A549 (cell line): Measurements from ENCODE around the gene TMEM95. TPM values are rescaled to one million over a fixed set of nuclear protein-coding genes. Genes with fewer than 3 reads are reported as not detected.

ENCODE experiments used
- ATAC-seq, 2 experiments: fragments of 200-7000 bp in 1 of 2; fragments of >200 bp in 1 of 2; cut with Nextera tagmentation in 1 of 2; cut with Tn5 transposase in 1 of 2; 3 replicates each; pipeline versions ENCODE4 v1.8.0 to v1.9.1; 2018 to 2020; ENCODE audit warnings: mild to moderate bottlenecking in 1 of 2, moderate library complexity in 1 of 2
- CTCF ChIA-PET: fragments of 300-600 bp; sonication (Branson Sonifier 250); formaldehyde crosslinking; extraction: SDS; loops from one replicate; lab custom pipeline; 2021; ENCODE audit warnings: antibody characterized with exemption, inconsistent platforms; lab: Yijun Ruan, JAX
- POLR2A ChIA-PET: fragments of 350-600 bp; formaldehyde crosslinking; extraction: SDS; loops from one replicate; lab custom pipeline; 2021; ENCODE audit warnings: antibody characterized with exemption, inconsistent platforms; lab: Yijun Ruan, JAX
- DNase-seq, 2 experiments: peaks; one replicate each; pipeline versions ENCODE4 v3.0.0 to v3.0.0-alpha.2; 2011 to 2016; ENCODE audit warnings: low read depth in 1 of 2, low spot score in 1 of 2
- FAIRE-seq: peaks from 2 replicates; lab custom pipeline; 2011; peaks lifted over from hg19 to GRCh38; lab: Jason Lieb, UNC
- H3K27ac ChIP-seq, 2 experiments: fragments of >200 bp; sonication (Bioruptor Twin); formaldehyde crosslinking; 3 replicates each; pipeline ENCODE4 v1.5.1; 2016 to 2017
- H3K4me1 ChIP-seq: fragments of >200 bp; sonication (Bioruptor Twin); formaldehyde crosslinking; 3 replicates; pipeline ENCODE4 v1.6.1; 2016
- H3K4me2 ChIP-seq: fragments of >200 bp; sonication (Bioruptor Twin); formaldehyde crosslinking; 3 replicates; pipeline ENCODE4 v1.6.1; 2016
- H3K4me3 ChIP-seq: fragments of >200 bp; sonication (Bioruptor Twin); formaldehyde crosslinking; 3 replicates; pipeline ENCODE4 v1.5.1; 2016
- H3K9me3 ChIP-seq: fragments of >200 bp; sonication (Bioruptor Twin); formaldehyde crosslinking; 3 replicates; pipeline ENCODE4 v1.6.1; 2016
- CBX8 ChIP-seq: fragments of 200-600 bp; sonication (generic); IDR thresholded peaks from 2 replicates; pipeline ENCODE4 v1.6.1; 2016
- CEBPB ChIP-seq, 2 experiments: fragments of >200 bp in 1 of 2; sonication (Bioruptor Twin) in 1 of 2; formaldehyde crosslinking in 1 of 2; IDR thresholded peaks; 2 replicates each; pipeline ENCODE4 v1.6.1; 2012 to 2016
- CHD4 ChIP-seq: fragments of 200-600 bp; sonication (generic); IDR thresholded peaks from 2 replicates; pipeline ENCODE4 v1.6.1; 2016; ENCODE audit warnings: antibody characterized with exemption, mild to moderate bottlenecking, borderline replicate concordance
- CTCF ChIP-seq: fragments of >200 bp; sonication (Bioruptor Twin); formaldehyde crosslinking; IDR thresholded peaks from 3 replicates; pipeline ENCODE4 v1.5.1; 2016
- EHF ChIP-seq: fragments of 250-450 bp; sonication (Bioruptor Pico); IDR thresholded peaks from 2 replicates; pipeline ENCODE4 v1.5.0; 2020; ENCODE audit warnings: mild to moderate bottlenecking
- ESRRA ChIP-seq: fragments of 150-350 bp; IDR thresholded peaks from 2 replicates; pipeline ENCODE4 v1.6.1; 2014; ENCODE audit warnings: mild to moderate bottlenecking, low read length, borderline replicate concordance
- HEYL ChIP-seq: fragments of 250-450 bp; sonication (Bioruptor Pico); IDR thresholded peaks from 2 replicates; pipeline ENCODE4 v1.8.0; 2021; ENCODE audit warnings: mild to moderate bottlenecking, moderate library complexity
- HMGXB4 ChIP-seq: fragments of 250-450 bp; sonication (Bioruptor Pico); IDR thresholded peaks from 2 replicates; pipeline ENCODE4 v1.5.0; 2021; ENCODE audit warnings: mild to moderate bottlenecking, moderate library complexity, borderline replicate concordance
- HOXB13 ChIP-seq: fragments of 250-450 bp; sonication (Bioruptor Pico); IDR thresholded peaks from 2 replicates; pipeline ENCODE4 v1.5.0; 2020; ENCODE audit warnings: low read depth, mild to moderate bottlenecking, moderate library complexity
- JUN ChIP-seq, 2 experiments: fragments of >200 bp; sonication (Bioruptor Twin); formaldehyde crosslinking; IDR thresholded peaks; 2 replicates in 1 of 2; 3 replicates in 1 of 2; pipeline ENCODE4 v1.6.1; 2016 to 2017
- JUNB ChIP-seq: fragments of >200 bp; sonication (Bioruptor Twin); formaldehyde crosslinking; IDR thresholded peaks from 2 replicates; pipeline ENCODE4 v1.6.1; 2016
- MAZ ChIP-seq: fragments of 150-350 bp; IDR thresholded peaks from 2 replicates; pipeline ENCODE4 v1.6.1; 2014; ENCODE audit warnings: antibody characterized with exemption, low read depth, low read length, borderline replicate concordance
- RCOR1 ChIP-seq: fragments of 150-350 bp; IDR thresholded peaks from 2 replicates; pipeline ENCODE4 v1.6.1; 2014; ENCODE audit warnings: antibody characterized with exemption, low read length, low read depth
- RNF2 ChIP-seq: fragments of 200-600 bp; sonication (generic); IDR thresholded peaks from 2 replicates; pipeline ENCODE4 v1.6.1; 2016; ENCODE audit warnings: low read depth, mild to moderate bottlenecking, antibody characterized with exemption, moderate library complexity, borderline replicate concordance
- ZC3H11A ChIP-seq: fragments of 450-650 bp; IDR thresholded peaks from 2 replicates; pipeline ENCODE4 v1.6.1; 2014; ENCODE audit warnings: antibody characterized with exemption, mild to moderate bottlenecking
- WGBS: methylation state at CpG from one replicate; pipeline ENCODE4 v1.1.6; 2017; ENCODE audit errors: missing lambda C conversion rate; 5-methylcytosine and 5-hydroxymethylcytosine counted together
- polyA plus RNA-seq, 4 experiments: library from polyadenylated mRNA; depleted of rRNA in 3 of 4; stranded (reverse); fragments of >200 nt; fragmentation: RNase III in 1 of 4; extraction: RNeasy Plus Mini Kit Qiagen cat#74134 plus additional on column Dnase treatment in 1 of 4; gene quantifications; 2 replicates in 3 of 4; 3 replicates in 1 of 4; pipeline ENCODE4 v1.2.3, GENCODE V29; 2011 to 2017
- TF ChIP-seq, protein P1 (sequence below): fragments of 250-450 bp; sonication (Bioruptor Pico); IDR thresholded peaks from 2 replicates; pipeline ENCODE4 v1.5.0; 2020; ENCODE audit warnings: low read depth, mild to moderate bottlenecking, moderate library complexity

TMEM95 gene
- polyA plus RNA-seq, 2 of the 4 experiments (the other 2 are of a cell fraction), result not detected

- TF ChIP-seq, protein P1, sequence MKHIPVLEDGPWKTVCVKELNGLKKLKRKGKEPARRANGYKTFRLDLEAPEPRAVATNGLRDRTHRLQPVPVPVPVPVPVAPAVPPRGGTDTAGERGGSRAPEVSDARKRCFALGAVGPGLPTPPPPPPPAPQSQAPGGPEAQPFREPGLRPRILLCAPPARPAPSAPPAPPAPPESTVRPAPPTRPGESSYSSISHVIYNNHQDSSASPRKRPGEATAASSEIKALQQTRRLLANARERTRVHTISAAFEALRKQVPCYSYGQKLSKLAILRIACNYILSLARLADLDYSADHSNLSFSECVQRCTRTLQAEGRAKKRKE, result no peak
- TF ChIP-seq ZC3H11A (no peak), HOXB13 (no peak)
Observed at GRCh38 chr17:7383371-7383741, 28.4 kb downstream of the TMEM95 start (continued).

- H3K4me2 ChIP-seq, result no peak overlapping the region
- DNase-seq, result no peak
- no peak overlapping the region for H3K27ac ChIP-seq
- H3K4me3 ChIP-seq, result no peak overlapping the region
- FAIRE-seq, result no peak
- TF ChIP-seq JUN (IDR thresholded peaks at IDR 0.05) (no peak), RNF2 (no peak), CHD4 (no peak), CBX8 (no peak), RCOR1 (no peak), JUNB (no peak), CEBPB (IDR thresholded peaks at IDR 0.05) (no peak), EHF (CRISPR knock-in tag) (no peak), CTCF (no peak), ESRRA (no peak)
- WGBS, result 95% methylated on average over 63 of the region's 65 CpGs
- no peak for ATAC-seq
- ChIA-PET CTCF (interaction anchor here (1.0 to 17.1 kb wide), 7 partner anchors 9 to 177 kb away, joined by 3 to 139 read pairs (median 7); partner anchors contain the start of genes KCTD11 and TMEM95), POLR2A (interaction anchor here (0.6 to 1.3 kb wide), 2 partner anchors 10 to 339 kb away, joined by 4 to 5 read pairs; partner anchors contain the start of gene PLSCR3)
- no peaks in the 10 kb centered on the region for H3K4me1 ChIP-seq
- peaks cover 15% of the 10 kb centered on the region for H3K9me3 ChIP-seq
Observed at GRCh38 chr17:7383742-7384488, 29.0 kb downstream of the TMEM95 start.

DNA sequence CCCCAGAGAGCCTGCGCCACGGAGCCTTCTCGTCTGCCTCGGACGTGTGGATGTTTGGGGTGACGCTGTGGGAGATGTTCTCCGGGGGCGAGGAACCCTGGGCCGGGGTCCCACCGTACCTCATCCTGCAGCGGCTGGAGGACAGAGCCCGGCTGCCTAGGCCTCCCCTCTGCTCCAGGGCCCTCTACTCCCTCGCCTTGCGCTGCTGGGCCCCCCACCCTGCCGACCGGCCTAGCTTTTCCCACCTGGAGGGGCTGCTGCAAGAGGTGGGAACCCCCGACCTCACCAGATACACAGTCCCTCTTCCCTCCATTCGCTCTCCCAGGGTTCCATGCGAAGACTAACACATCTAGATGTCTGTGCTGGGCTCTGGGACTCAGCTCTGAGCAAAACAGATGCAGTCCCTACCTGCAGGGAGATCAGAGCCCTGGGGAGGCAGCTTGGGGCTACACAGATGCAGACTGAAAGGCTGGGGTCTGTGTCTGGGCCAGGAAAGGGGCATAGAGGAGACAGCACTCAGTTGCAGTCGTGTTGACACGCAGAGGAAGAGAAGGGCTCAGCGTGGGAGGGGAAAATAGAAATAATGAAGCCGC lies 29.6 kb downstream of the TMEM95 start:
- ChIA-PET CTCF (interaction anchor here (1.4 to 17.1 kb wide), 6 partner anchors 10 to 176 kb away, joined by 3 to 139 read pairs (median 7); partner anchors contain the start of genes KCTD11 and TMEM95), POLR2A (no interaction called here)
- TF ChIP-seq MAZ (no peak), JUNB (no peak), HEYL (CRISPR knock-in tag) (no peak), HMGXB4 (CRISPR knock-in tag) (no peak)
- FAIRE-seq, result no peak
- no peak overlapping the region for H3K4me3 ChIP-seq
- peaks cover 9% of the 10 kb centered on the region for H3K9me3 ChIP-seq
- no peak overlapping the region for H3K4me2 ChIP-seq
- WGBS, result 90% methylated on average over 21 of the region's 23 CpGs
- no peak for ATAC-seq
- no peak for DNase-seq
- H3K4me1 ChIP-seq, result no peaks in the 10 kb centered on the region
- no peak overlapping the region for H3K27ac ChIP-seq
